Kidney tubule cell (primary cell): ENCODE results near the gene CD47.
A peak's percentile ranks its signal among the peaks of the same experiment; 100 is the strongest.

Source experiments
- DNase-seq: peaks from one replicate; pipeline ENCODE4 v3.0.0-alpha.2; 2018; ENCODE audit warnings: low spot score

Gene CD47

DNA sequence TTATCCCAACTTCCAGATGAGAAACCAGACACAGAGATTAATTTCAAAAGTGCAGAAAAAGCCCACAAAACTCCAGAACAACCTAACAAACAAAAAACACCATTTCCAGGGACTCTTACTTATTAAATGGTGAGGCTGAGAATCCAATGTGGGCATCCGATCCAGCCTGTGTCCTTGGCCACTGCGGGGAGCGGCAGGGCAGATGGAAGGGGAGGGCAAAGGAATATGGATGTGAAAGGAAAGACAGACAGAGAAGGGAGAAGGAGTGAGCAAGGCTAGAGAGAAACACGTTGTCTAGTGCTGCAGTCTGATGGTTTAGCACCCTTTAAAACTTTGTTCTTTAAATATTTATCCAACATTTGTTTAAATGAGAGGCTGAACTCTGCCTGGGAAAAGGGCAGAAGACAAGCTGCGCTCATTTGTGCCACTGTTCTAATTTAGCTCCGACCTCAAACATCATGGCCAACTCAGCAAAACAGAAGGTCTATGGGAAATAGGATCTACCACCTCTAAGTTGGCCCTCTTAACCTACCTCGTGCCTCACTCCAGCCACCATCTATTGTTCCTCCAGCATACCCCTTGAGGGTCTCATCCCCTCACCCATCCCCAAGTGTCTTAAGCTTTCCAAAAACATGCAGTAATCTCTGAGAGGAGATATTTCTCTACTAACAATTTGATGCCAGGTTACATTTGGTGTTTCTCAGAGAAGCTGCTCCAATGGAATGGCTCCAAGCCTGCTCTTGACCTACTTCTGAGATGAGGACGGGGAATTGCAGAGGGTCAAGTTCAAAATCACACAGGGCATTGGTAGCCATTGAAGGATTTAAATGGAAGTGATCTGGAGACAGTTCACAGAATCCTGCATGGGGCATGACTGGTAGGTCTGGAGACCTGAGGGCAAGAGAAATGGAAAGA, 77.4 kb downstream of the CD47 start:
- DNase-seq = no peak

- DNase-seq = no peak
Measured at GRCh38 chr3:108012304-108012703, 78.5 kb downstream of the CD47 start.

GRCh38 chr3:108011616-108012015, 79.2 kb downstream of the CD47 start:
- no peak for DNase-seq

GRCh38 chr3:108008931-108009639, 81.7 kb downstream of the CD47 start:
- DNase-seq = peak; percentile 94

DNA sequence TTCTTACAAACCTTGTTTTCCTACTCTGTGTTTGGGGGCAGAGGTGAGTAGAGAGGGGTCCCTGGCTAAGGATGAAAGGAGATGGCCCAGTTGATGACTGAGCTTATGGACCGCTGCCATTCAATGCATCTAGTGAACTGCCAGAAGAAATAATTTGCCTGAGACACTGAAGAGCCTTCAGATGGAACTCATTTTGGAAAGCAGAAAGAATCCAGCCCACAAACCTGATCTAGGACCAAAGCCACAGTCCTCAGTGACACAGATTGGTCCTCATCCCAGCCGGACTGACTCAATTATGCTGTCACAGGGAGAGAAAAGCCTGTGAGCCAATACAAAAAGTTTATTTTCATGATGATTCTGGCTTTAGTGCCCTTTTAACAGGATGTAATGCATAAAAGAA, 82.7 kb downstream of the CD47 start:
- DNase-seq = no peak

DNA sequence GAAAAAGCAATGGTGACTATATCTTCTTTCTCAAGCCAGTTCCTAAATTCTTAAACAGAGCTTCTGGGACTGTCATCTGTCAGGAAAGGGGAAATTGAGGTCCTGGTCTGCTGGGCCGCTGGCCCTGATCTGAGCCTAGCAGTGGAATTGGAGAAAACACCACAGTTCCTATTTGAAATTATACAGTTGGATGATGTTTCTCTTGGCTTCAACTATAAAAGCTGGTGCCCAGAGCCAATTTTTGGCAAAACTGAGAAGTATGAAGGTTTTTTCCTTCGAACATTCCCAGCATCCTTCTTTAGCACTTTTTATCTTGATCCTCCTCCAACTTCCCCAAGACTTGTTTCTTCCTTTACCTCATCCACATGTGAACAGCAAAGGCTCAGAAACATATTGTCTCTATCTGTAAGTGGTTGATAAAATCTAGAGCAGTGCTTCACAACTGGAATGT, 83.9 kb downstream of the CD47 start:
- no peak for DNase-seq

GRCh38 chr3:108006077-108006771, 84.6 kb downstream of the CD47 start:
- DNase-seq = peak; percentile 81

DNA sequence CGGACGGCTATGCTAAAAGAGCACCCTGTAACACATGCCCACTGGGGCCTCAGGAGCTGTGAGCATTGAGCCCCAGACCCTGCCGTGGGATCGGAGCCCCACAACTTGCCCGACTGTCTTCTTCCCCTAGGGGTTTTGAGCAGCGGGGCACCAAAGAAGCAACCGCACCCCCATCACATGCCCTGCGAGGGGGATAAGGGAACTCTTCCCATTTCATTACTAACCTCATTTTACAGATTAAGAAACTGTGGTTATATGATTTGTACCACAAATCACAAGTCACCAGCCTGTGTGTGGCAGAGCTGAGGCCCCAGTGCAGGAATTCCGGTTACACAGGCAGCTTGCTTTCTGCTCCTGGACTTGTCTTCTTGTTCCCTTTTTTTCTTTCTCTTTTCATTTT, 86.2 kb downstream of the CD47 start:
- DNase-seq = no peak

DNA sequence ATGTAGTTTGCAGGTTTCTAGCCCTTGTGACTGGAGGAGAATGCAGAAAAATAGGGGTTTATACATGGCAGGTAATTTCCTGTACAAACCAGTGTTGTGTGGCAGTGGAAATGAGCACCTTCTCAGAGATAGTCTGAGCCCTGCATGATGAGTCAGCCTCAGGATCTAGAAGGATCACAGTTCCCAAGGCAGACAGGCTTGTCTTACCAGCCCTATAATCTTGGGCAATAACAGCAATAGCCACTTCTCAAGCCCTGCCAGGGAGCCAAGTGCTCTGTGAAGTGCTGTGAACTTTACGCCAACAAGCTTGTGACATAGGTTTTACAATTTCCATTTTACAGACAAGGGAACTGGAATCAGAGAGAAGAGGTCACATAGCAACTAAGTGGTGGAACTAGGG, 89.4 kb downstream of the CD47 start:
- DNase-seq = peak; percentile 79

DNA sequence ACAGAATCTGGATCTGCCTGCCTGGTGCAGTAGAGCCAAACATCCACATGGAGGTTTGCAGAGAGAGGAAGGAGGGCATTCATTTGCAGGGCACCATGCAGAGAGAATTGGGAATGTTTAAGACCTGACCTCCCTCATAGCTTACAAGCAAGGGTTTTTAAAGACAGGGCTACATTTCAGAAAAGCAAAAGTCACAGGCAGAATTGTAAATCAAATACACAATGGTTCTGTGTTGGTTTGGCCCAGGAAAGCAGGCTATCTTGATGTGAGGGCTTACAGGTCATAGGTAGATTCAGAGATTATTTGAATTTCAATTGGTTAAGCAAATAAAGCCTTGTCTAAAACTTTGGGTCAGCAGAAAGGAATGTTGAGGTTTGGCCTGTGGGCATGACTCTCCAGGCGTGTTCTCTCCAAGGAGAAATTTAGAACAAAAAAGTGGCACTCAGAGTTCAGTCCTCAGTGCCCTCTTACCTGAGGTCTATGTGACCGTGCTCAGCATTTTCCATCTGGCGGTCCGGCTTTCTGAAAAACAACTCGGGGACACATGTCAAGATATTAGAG, 91.5 kb downstream of the CD47 start:
- DNase-seq = peak; percentile 92

- no peak for DNase-seq
Measured at GRCh38 chr3:107997671-107998070, 93.2 kb downstream of the CD47 start.

GRCh38 chr3:107995823-107996222, 95.0 kb downstream of the CD47 start:
- no peak for DNase-seq

DNA sequence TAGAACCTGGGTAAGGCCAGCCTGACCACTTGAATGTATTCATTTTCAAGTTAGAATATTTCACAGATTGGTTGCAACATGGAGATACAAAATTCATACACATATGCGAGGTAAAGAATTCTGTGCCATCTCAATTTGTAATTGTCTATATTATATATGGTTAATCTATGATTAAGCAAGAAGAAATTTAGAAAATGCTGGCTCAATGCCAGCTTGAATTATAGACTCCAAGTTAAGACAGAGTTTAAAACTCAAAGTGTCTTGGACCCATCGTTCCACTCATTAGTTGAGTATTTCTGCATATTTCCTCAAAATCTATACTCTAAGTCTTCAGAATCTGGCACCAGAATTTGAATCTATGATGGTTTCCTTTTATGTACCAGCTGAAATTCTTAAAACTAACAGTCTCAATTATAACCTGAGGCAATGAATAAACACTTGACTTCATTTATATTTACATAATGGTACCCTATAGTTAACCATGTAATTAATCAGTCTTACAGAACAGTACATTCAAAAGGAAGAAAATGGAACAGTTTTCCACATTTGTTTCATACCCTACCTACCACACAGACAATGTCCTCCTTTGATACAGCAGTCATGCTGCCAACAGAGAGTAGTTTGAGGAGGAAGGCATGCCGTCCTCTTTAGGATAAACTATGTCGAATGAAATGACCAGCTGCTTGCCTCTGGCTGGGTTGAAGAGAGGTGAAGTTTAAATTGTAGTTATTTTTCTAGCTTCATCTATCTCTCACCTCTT, 95.7 kb downstream of the CD47 start:
- no peak for DNase-seq

DNA sequence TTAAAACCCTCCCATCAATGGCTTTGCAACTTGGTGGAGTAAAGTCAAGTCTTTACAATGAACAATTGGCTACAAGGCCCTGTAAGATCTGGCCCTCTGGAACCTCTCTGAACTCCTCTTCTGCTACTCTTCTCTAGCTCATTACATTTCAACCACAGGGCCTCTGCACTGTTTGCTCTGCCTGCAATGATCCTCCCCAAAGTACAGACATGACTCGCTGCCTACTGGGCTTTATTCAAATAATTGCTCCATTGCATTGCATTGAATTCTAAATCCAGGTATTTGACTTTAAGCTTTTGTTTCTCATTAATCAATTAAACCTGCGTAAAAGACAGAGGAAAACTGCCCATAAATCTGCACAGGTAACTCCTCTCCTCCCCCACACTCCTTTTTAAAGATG, 96.7 kb downstream of the CD47 start:
- peak; percentile 69 for DNase-seq

DNA sequence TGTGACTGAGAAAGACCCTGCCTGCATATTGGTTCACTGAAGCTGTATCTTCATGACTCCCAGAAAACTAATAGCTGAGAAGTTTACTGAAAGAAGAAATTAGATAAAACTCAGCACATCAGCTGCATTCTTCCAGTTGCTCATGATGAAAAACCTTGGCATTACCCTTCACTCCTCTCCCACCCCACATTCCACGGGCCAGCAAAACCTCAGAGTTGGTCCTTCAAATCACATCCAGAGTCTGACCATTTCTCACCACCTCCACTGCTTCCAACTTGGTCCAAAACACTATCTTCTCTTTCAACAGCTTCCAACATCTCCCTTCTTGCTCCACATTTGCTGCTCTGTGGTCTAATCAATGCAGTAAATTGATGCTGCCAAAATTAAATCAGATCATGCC, 97.1 kb downstream of the CD47 start:
- DNase-seq = peak; percentile 66
